Measurements from ENCODE around the gene PAX5.

GRCh38 chr9:36895744-36896260 lies 138.3 kb downstream of the PAX5 start:
- TF ChIP-seq REST (IDR thresholded peaks at IDR 0.05; ENCODE audit: insufficient read depth in 1 of 2, low read depth in 2 of 2, low read length in 2 of 2) (no peak), TAF1 (IDR thresholded peaks at IDR 0.05; ENCODE audit: borderline replicate concordance, insufficient read depth, low read length) (no peak)

Data from PFSK-1 (cell line).